H9 (cell line): ENCODE data around the gene IL21R. TPM values are rescaled to one million over a fixed set of nuclear protein-coding genes. Genes with fewer than 3 reads are reported as not detected.

Experiments used
- DNase-seq: peaks from one replicate; pipeline ENCODE4 v3.0.0-alpha.2; 2017
- H2AFZ ChIP-seq: one replicate; pipeline ENCODE4 v1.6.1; 2013; ENCODE audit warnings: mild to moderate bottlenecking, low read length, control low read depth, moderate library complexity
- H2AK5ac ChIP-seq: 2 replicates; pipeline ENCODE4 v1.6.1; 2013; ENCODE audit warnings: low read length, control low read depth, mixed read lengths; ENCODE audit not compliant: insufficient read length
- H2BK120ac ChIP-seq: one replicate; pipeline ENCODE4 v1.6.1; 2013; ENCODE audit warnings: low read depth, mild to moderate bottlenecking, low read length, control low read depth, inconsistent platforms; ENCODE audit not compliant: poor library complexity, severe bottlenecking
- H2BK12ac ChIP-seq: 2 replicates; pipeline ENCODE4 v1.6.1; 2013; ENCODE audit warnings: low read length, control low read depth, mixed read lengths, low read depth; ENCODE audit not compliant: insufficient read length
- H2BK15ac ChIP-seq: 2 replicates; pipeline ENCODE4 v1.6.1; 2013; ENCODE audit warnings: low read depth, low read length, control low read depth
- H2BK20ac ChIP-seq: one replicate; pipeline ENCODE4 v1.6.1; 2013; ENCODE audit warnings: low read depth, mild to moderate bottlenecking, low read length, control low read depth, inconsistent platforms; ENCODE audit not compliant: poor library complexity, severe bottlenecking
- H2BK5ac ChIP-seq: 2 replicates; pipeline ENCODE4 v1.6.1; 2013; ENCODE audit warnings: low read length, control low read depth, mixed read lengths; ENCODE audit not compliant: insufficient read length
- H3K14ac ChIP-seq: 2 replicates; pipeline ENCODE4 v1.6.1; 2013; ENCODE audit warnings: low read length, control low read depth; ENCODE audit not compliant: insufficient read depth
- H3K18ac ChIP-seq: 2 replicates; pipeline ENCODE4 v1.6.1; 2013; ENCODE audit warnings: low read depth, mild to moderate bottlenecking, mixed read lengths, low read length, control low read depth; ENCODE audit not compliant: insufficient read length
- H3K23ac ChIP-seq: 2 replicates; pipeline ENCODE4 v1.6.1; 2013; ENCODE audit warnings: low read length, control low read depth, mixed read lengths, low read depth; ENCODE audit not compliant: insufficient read length
- H3K23me2 ChIP-seq: 2 replicates; pipeline ENCODE4 v1.6.1; 2013; ENCODE audit warnings: low read depth, mild to moderate bottlenecking, mixed read lengths, low read length, control low read depth; ENCODE audit not compliant: insufficient read length, poor library complexity, severe bottlenecking
- H3K27ac ChIP-seq: 2 replicates; pipeline ENCODE4 v1.5.1; 2013; ENCODE audit warnings: low read length, control low read depth, mixed read lengths, low read depth; ENCODE audit not compliant: insufficient read length
- H3K27me3 ChIP-seq: 2 replicates; pipeline ENCODE4 v1.6.1; 2013; ENCODE audit warnings: low read length, control low read depth, inconsistent platforms; ENCODE audit not compliant: insufficient read depth
- H3K4ac ChIP-seq: 2 replicates; pipeline ENCODE4 v1.6.1; 2013; ENCODE audit warnings: low read depth, mild to moderate bottlenecking, control low read depth, inconsistent platforms, low read length, moderate library complexity
- H3K4me1 ChIP-seq: 2 replicates; pipeline ENCODE4 v1.6.1; 2013; ENCODE audit warnings: low read length, control low read depth, inconsistent platforms; ENCODE audit not compliant: insufficient read depth
- H3K4me2 ChIP-seq: 2 replicates; pipeline ENCODE4 v1.6.1; 2013; ENCODE audit warnings: low read length, control low read depth, mixed read lengths; ENCODE audit not compliant: insufficient read length, insufficient read depth
- H3K56ac ChIP-seq: 2 replicates; pipeline ENCODE4 v1.6.1; 2013; ENCODE audit warnings: low read depth, mild to moderate bottlenecking, mixed read lengths, low read length, control low read depth; ENCODE audit not compliant: insufficient read length
- H3K79me1 ChIP-seq: 2 replicates; pipeline ENCODE4 v1.6.1; 2013; ENCODE audit warnings: low read depth, mild to moderate bottlenecking, moderate library complexity, low read length, control low read depth, inconsistent platforms; ENCODE audit not compliant: insufficient read depth, poor library complexity, severe bottlenecking
- H3K79me2 ChIP-seq: 2 replicates; pipeline ENCODE4 v1.6.1; 2013; ENCODE audit warnings: low read length, control low read depth, inconsistent platforms; ENCODE audit not compliant: insufficient read depth
- H3K9ac ChIP-seq: 2 replicates; pipeline ENCODE4 v1.6.1; 2013; ENCODE audit warnings: low read length, control low read depth, mixed read lengths; ENCODE audit not compliant: insufficient read length; ENCODE audit errors: extremely low read depth
- H3K9me3 ChIP-seq: one replicate; pipeline ENCODE4 v1.6.1; 2013; ENCODE audit warnings: low read depth, low read length, inconsistent platforms; ENCODE audit not compliant: control insufficient read depth
- H3T11ph ChIP-seq: one replicate; pipeline ENCODE4 v1.6.1; 2013; ENCODE audit warnings: mild to moderate bottlenecking, low read length, control low read depth, inconsistent platforms
- H4K20me1 ChIP-seq: one replicate; pipeline ENCODE4 v1.6.1; 2013; ENCODE audit not compliant: control insufficient read depth, insufficient read length, insufficient read depth
- H4K5ac ChIP-seq: 2 replicates; pipeline ENCODE4 v1.6.1; 2013; ENCODE audit warnings: low read depth, mild to moderate bottlenecking, mixed read lengths, low read length, control low read depth; ENCODE audit not compliant: insufficient read length
- H4K8ac ChIP-seq: replicated peaks from 2 replicates; pipeline ENCODE4 v1.6.1; 2013; ENCODE audit warnings: low read length, control low read depth, mixed read lengths, low read depth; ENCODE audit not compliant: insufficient read length
- H4K91ac ChIP-seq: 2 replicates; pipeline ENCODE4 v1.6.1; 2013; ENCODE audit warnings: low read depth, mild to moderate bottlenecking, moderate library complexity, mixed read lengths, low read length, control low read depth; ENCODE audit not compliant: insufficient read length
- H3K27ac Mint-ChIP-seq, 3 experiments: 2 replicates in 2 of 3; 3 replicates in 1 of 3; pipeline ENCODE4 v1.8.0; 2020 to 2021; ENCODE audit warnings: mixed read lengths in 3 of 3, mild to moderate bottlenecking in 1 of 3, moderate library complexity in 1 of 3
- H3K27me3 Mint-ChIP-seq: 2 replicates; pipeline ENCODE4 v1.8.0; 2021; ENCODE audit warnings: low read depth, mild to moderate bottlenecking, moderate library complexity, mixed read lengths
- H3K36me3 Mint-ChIP-seq, 3 experiments: 2 replicates in 2 of 3; 3 replicates in 1 of 3; pipeline ENCODE4 v1.8.0; 2020 to 2021; ENCODE audit warnings: low read depth in 3 of 3, mixed read lengths in 3 of 3; ENCODE audit not compliant: insufficient read depth in 1 of 3
- H3K4me1 Mint-ChIP-seq, 2 experiments: 2 replicates each; pipeline ENCODE4 v1.8.0; 2020; ENCODE audit warnings: mixed read lengths in 2 of 2
- H3K4me3 Mint-ChIP-seq, 2 experiments: 2 replicates in 1 of 2; 3 replicates in 1 of 2; pipeline ENCODE4 v1.8.0; 2020 to 2021; ENCODE audit warnings: mild to moderate bottlenecking in 2 of 2, mixed read lengths in 2 of 2, moderate library complexity in 1 of 2
- H3K9me3 Mint-ChIP-seq, 2 experiments: 2 replicates in 1 of 2; 3 replicates in 1 of 2; pipeline ENCODE4 v1.8.0; 2020; ENCODE audit warnings: mild to moderate bottlenecking in 2 of 2, mixed read lengths in 2 of 2, moderate library complexity in 1 of 2
- CTCF ChIP-seq: fragments of 200-600 bp; sonication (generic); conservative IDR thresholded peaks from 3 replicates; pipeline ENCODE4 v1.8.0; 2021; ENCODE audit warnings: antibody characterized with exemption, mild to moderate bottlenecking
- WGBS: extraction: QIAGEN DNeasy Blood & Tissue Kit; methylation state at CpG from one replicate; pipeline ENCODE4 v1.1.7; 2013; ENCODE audit warnings: missing lambda C conversion rate, low lambda C conversion rate, mixed read lengths; ENCODE audit not compliant: insufficient read length; ENCODE audit errors: extremely low coverage; 5-methylcytosine and 5-hydroxymethylcytosine counted together
- total RNA-seq: library from RNA; stranded (reverse); gene quantifications from 2 replicates; pipeline ENCODE4 v1.2.1, GENCODE V29; 2021

Gene IL21R
- total RNA-seq, 1 experiment from 2014 or later, result 0.07 TPM

- H3K27ac ChIP-seq, result no peak overlapping the region
- no peak for DNase-seq
- no peaks in the 10 kb centered on the region for H3K23me2 ChIP-seq
- Mint-ChIP-seq H3K4me3 (no peak overlapping the region), H3K36me3 (peaks cover 50 to 96% (median 94%) of the 10 kb centered on the region in 3 experiments), H3K27ac (no peak overlapping the region), H3K27me3 (no peaks in the 10 kb centered on the region; the same call in 1 of the 2 replicates), H3K9me3 (no peaks in the 10 kb centered on the region), H3K4me1 (no peaks in the 10 kb centered on the region)
- H2AK5ac ChIP-seq, result no peak overlapping the region
- TF ChIP-seq CTCF, result no peak
- H4K5ac ChIP-seq, result no peak overlapping the region
- H2BK12ac ChIP-seq, result no peak overlapping the region
- H2AFZ ChIP-seq, result no peak overlapping the region
- H3K79me1 ChIP-seq, result no peaks in the 10 kb centered on the region
- H2BK5ac ChIP-seq, result no peak overlapping the region
- no peak overlapping the region for H2BK15ac ChIP-seq
- no peak overlapping the region for H3K4ac ChIP-seq
- H4K20me1 ChIP-seq, result no peaks in the 10 kb centered on the region
- H3K23ac ChIP-seq, result no peak overlapping the region
- no peak overlapping the region for H3K18ac ChIP-seq
- no CpG with 5 or more reads among the region's 9 CpGs for WGBS
- no peak overlapping the region for H4K8ac ChIP-seq
- no peaks in the 10 kb centered on the region for H3K4me1 ChIP-seq
- H3K79me2 ChIP-seq, result no peaks in the 10 kb centered on the region
- H3K27me3 ChIP-seq, result no peaks in the 10 kb centered on the region
- H2BK120ac ChIP-seq, result no peak overlapping the region
- H3T11ph ChIP-seq, result no peak overlapping the region
- H3K9me3 ChIP-seq, result no peaks in the 10 kb centered on the region
- H3K56ac ChIP-seq, result no peak overlapping the region
- no peak overlapping the region for H2BK20ac ChIP-seq
- no peak overlapping the region for H3K14ac ChIP-seq
- H3K4me2 ChIP-seq, result no peak overlapping the region
- no peak overlapping the region for H4K91ac ChIP-seq
- H3K9ac ChIP-seq, result no peak overlapping the region
Observed at GRCh38 chr16:27473101-27473900, 71.3 kb downstream of the IL21R start.
